GM19463 (cell line): ENCODE results near the gene HOXA13.

Experiments
- ATAC-seq: cut with Tn5 transposase; IDR thresholded peaks from one replicate; pipeline ENCODE4 v1.9.1; 2021; ENCODE audit warnings: mild to moderate bottlenecking, moderate library complexity; ENCODE audit not compliant: unreplicated experiment

Gene HOXA13

DNA sequence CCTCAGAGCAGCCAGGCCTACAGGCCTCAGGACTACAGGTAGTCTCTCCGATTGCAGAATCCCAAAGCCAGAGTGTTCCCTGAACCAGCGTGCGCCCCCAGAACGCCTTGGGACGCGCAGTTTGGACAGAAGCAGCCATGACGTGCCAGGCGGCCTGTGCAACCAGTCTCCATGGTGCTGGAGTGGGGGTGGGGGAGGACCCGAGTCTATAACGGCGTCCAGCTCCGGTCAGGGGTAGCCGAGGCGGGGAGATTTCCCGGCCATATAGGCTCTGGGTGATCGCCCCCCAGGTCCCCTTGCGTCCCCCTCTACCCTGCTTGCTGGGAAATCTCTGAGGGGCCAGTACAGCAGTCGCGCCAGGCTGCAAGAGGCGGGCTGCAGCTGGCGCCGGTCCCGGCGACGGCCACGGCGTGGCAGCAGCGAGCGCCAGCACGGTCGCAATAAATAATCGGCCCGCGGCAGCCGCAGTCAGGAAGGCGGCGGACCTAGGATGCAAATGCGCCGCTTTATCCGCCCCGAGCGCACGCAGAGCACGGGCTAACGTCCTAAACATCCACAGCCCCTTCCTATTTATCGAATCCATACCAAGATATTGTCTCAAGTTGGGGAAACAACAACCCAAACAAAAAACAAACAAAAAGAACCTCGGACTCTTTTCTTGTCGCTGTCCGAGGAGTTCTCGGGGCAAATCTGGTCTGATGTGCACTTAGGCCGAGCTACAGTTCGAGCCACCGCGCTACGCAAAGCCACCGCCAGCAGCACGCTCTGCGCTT is 49.1 kb downstream of the HOXA13 start:
- ATAC-seq, result peak; percentile 91

GRCh38 chr7:27149842-27150567 is 49.9 kb downstream of the HOXA13 start:
- ATAC-seq, result no peak

DNA sequence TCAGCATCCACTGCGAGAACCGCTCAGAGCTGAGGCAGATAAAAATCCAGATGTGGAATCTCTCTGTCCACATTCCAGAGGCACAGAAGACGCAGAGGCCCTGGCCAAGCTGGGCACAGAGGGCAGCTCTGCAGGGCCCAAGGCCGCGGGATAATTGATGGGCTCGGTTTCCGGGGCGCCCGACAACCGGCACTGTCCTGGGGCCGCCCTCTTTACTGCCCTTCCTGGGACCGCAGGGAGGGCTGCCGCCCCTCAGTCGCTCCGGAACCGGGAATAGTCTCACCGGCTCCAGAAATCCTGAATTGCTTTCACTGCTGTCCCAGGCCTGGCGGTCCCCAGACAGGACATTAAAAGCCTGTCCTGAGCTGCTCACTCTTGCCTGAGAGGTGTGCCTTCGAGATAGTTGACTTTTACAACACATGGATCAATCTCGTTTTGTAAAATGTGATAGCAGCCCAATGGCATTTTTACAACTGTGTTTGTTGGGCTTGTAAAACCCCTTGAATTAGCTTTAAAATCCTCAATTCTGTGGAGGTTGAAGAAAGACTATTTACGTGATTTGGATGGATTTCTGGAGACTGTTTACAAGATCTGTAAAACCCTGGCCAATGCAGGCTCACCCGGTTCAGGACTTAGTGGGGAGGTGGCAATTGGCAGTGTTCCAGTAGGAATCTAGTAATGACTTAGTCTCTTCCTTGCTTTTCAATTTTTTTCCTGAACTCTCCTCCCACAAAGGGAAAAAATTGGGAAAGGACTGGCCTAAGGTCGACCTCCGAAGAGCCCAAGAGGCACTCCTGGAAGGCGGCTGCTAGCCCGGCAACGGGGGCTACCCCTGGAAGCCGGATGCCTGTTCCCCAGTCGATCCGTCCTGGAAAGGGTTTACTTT is 50.9 kb downstream of the HOXA13 start:
- ATAC-seq, result no peak

GRCh38 chr7:27148031-27148755 is 51.7 kb downstream of the HOXA13 start:
- no peak for ATAC-seq

DNA sequence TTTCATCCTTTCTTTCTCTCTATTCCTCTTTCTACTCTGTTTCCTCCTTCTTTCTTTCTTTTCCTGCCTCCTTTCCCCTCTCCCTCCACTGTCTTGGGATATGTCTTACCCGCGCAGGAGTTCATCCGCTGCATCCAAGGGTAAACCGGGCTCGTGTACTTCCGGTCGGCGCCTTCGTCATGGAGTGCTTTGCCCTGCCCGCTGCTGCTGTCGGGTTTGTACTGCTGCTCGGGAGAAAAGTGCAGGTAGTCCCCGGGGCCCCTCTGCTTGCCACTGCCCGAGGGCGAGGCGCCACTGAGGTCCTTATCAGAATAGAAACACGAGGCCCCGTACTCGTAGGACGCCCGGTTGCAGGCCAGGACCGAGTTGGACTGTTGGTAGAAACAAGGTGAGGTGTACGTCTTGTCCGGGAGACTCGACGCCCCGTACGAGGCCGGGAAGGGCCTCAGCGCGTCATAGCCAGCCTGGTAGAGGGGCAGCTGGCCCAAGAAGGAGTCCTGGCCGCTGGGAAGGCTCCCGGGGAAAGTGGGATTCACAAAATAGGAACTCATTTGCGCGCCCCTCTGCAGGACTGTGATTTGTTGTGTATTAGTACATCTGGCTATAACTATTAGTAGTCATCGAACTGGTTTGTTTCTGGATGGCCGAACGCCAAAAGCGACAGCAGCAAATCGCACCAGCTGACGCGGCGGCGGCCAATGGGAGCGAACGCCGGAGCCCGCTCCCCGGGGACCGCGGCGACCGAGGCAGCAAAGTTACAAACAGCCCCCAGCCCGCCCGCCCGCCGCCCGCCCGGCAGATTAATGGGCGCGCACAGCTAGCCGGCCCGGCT is 52.5 kb downstream of the HOXA13 start, which contains the start of gene HOXA6:
TSS of gene HOXA6 (minus strand) at position 576 of the 832 bp plus-strand sequence. CDS start at position 551, 25 bp downstream.
- no peak for ATAC-seq

GRCh38 chr7:27146491-27147198 is 53.2 kb downstream of the HOXA13 start:
- no peak for ATAC-seq

GRCh38 chr7:27145914-27146412 is 53.9 kb downstream of the HOXA13 start:
- ATAC-seq, result no peak

- ATAC-seq, result no peak
These were observed 54.6 kb downstream of the HOXA13 start for GRCh38 chr7:27145165-27145913.

DNA sequence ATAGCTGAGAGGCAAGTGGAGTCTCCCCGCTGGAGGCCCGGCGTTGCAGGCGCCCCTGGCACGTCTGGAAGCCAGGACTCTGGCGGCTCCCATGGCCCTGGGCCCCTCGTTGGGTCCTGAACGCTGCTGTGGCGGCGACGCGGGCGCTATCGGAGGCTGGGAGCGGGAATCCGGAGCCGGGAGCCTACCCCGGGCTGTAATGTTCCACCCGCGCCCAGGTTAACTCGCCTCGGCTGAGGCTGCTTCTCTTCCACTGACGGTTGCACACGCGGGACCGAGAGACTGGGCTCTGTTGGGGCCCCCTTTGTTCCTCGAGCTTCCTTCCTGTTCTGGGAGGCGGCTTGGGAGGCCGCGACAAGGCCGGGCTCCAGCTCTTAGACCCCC is 55.1 kb downstream of the HOXA13 start:
- no peak for ATAC-seq
